Hematopoietic multipotent progenitor cell treated with erythropoietin and hydrocortisone succinate and interleukin-3 and kit ligand, for 6 days (in vitro differentiated cells): ENCODE results near the gene TMEM163.
"Not testable (repeated sequence)": the region's sequence is repeated elsewhere in the genome, so short reads cannot be mapped to it uniquely, and the experiment has no call there.

ENCODE experiments used
- DNase-seq: peaks from one replicate; pipeline ENCODE4 v3.0.0-alpha.2; 2015

The TMEM163 gene

DNA sequence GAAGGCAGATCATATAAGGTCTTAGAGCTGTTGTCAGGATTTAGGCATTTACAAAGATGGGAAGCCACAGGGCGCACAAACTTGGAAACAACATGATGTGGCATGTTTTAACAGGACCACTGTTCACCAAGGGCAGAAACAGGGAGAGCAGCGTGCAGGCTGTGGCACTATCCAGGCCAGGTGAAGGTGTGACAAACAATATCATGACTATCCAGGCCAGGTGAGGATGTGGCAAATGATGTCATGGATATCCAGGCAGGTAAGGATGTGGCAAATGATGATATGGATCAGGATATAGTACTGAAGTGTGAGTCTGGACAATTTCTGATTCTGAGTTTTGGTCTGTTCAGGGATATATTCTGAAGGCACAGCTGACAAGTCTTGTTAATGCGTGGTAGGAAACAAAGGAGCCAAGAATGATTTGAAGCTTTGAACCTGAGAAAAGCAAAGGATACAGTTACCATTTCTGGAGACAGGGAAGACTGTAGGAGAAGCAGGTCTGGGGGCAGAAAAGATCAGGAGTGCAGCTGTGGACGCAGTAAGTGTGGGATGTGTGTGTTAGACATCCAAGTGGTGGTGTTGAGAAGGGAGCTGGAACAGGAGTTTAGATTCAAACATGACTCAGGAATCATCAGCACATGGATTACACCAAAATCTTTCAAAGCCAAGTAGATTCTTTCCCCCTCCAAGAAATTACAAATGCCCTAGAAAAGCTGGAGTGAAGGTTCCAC lies 205.9 kb downstream of the TMEM163 start:
- DNase-seq, result no peak

DNA sequence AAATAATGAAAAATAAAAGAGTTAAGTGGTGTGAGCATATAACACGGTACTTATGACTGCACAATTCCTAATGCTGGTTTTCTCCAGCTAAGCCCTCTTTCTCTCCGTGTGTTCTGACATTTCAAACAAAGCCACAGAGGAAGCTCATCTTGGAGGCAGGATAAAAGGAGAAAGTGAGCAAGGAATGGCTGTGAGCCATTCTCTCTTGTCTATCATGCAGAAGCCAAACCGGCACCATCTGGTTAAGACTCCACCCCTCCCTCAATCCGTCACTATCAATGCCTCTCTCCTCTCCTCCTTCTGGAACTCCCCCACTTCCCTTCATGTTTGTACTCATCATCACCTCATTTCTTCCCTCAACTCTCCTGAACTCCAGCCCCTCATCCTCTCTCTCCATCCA lies 210.4 kb downstream of the TMEM163 start:
- no peak for DNase-seq

DNA sequence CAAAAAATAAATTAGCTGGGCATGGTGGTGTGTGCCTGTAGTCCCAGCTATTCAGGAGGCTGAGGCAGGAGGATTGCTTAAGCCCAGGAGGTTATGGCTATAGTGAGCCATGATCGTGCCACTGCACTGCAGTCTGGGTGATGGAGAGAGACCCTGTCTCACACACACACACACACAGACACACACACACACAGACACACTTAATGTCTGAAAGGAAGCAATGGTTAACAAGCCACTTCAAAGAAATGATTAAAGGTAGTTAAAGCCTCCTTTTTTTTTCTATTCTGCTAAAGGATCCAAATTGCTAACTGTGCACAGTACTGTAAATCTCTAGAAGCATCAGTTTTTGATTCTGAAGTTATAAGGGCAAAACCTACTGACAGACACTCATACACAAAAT lies 211.1 kb downstream of the TMEM163 start:
- DNase-seq, result no peak

DNA sequence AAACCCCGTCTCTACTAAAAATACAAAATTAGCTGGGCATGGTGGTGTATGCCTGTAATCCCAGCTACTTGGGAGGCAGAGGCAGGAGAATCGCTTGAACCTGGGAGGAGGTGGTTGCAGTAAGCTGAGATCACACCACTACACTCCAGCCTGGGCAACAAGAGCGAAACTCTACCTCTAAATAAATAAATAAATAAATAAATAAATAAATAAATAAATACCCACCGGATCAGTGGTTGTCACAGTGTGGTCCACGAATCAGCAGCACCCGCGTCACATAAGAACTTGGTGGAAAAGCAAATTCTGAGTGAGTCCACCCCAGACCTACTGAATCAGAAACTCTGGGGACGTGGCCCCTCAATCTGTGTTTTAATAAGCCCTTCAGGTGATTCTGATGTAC lies 211.6 kb downstream of the TMEM163 start:
- not testable (repeated sequence) for DNase-seq

DNA sequence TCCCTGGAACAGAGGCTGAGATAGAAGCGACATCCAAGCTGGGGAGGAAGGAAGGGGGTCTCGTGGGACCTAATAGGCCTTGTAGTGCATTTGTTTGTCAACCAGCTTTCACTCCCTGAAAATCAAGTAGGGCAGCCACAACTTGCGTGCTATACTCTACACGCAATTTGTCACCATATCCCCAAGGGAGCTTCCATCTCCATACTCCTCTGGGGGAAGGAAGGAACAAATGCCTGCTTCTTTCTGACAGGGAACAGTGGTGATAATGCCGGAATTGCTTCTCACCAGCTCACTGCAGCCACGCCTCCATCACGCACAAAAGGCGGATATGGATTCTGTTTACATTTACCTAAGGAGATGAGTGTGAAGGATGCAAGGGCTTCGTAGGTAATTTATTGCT lies 213.4 kb downstream of the TMEM163 start:
- no peak for DNase-seq

DNA sequence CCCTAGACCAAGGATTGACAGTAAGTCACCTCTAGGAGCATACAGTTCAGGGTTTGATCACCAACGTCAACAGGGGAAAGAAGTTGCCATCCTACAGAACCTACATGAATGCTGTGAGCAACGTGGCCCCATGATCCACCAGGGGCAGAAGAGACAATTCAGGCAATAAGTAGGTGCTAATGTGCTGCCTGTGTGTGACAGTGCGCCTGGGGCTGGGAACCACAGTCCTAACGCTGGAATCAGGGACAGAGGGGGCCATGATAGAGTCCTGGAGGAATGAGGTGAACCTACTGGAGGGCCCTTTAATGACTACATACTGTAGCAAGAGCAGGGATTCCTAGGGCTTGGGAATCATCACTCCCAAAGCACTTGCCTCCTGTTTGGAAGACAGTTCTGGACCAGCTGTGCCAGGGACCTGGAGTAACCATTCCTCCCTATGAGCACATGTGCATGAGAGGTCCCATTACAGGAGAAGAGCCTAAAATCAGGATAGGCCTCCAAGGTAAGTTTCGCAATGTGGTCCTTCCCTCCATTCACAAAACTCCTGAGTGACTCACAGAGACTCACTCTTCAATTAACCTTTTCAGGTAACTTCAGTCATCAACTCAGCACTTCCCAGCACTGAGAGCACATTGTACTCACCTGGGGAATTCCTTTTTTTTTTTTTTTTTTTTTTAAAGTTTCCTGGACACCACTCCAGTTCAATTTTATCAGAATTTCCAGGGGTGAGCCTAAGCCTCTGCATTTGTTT lies 214.0 kb downstream of the TMEM163 start:
- DNase-seq, result no peak

DNA sequence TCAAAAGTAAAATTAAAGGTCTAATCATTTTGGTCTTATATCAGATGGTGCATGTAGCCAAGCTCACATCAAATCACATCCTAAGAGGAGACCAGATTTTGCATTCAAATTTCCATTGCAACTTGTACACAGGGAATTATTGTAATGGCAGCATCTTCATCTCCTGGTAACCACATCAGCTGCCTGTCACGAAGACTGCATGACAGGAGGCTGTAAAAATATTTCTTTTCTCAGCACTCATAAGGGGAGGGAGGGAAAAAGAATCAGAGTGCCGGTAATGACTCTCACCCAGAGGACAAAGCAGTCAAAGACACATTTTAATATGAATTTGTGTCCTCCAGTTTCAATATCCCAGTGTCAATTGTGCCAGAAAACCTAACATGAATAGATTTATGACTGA lies 216.7 kb downstream of the TMEM163 start:
- no peak for DNase-seq

DNA sequence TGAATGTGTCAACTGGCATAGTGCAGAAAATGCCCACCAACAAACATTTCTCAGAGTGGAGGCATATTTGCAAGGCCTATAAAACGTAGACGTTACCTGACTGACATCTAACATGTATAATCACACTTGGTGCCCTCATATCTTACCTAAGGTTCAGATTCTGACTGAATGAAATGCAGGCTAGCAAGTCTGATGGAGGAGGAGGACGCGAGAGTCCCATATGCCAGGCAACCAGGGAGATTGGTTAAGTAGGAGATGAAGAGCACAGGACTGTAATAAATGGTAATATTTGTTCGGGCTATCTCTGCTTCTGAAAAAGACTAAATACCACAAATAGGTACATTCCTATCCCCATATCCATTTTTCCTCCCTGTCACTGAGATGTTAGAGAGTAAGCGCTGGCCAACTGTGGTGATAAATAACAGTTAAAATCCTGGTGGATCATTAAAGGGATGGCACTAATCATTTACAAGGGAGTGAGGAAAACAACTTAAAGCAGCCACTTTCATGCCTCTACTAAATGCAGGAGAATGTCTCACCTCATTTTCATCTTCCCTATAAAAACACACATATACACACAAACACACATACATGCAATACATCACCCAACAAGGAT lies 217.2 kb downstream of the TMEM163 start:
- no peak for DNase-seq

DNA sequence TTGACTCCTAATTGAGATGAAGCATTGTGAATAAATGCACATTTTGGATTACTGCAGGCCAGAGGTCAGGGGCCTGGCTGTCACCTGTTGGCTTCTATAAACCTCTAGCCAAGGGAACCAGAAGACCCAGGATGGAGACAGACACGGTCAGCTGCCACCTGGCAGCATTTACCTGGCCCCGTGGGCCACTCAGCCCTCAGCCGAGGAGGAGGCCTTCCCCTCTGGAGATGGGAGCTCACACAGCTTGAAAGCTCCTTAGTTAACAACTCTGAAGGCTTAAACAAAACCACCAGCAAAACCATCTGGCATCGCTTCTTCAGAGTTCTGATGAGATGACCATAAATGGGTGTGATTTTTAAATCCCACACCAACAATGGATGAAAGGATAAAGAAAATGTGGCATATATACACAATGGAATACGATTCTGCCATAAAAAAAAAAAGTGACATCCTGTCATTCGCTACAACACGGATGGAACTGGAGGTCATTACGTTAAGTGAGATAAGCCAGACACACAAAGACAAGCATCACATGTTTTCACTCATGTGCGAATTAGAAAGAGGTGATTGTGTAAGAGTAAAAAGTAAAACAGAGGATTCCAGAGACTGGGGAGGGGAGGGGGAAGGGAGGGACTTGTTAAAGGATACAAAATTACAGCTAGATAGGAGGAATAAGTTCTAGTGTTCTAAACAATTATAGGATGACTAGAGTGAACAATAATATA lies 218.4 kb downstream of the TMEM163 start:
- no peak for DNase-seq

DNA sequence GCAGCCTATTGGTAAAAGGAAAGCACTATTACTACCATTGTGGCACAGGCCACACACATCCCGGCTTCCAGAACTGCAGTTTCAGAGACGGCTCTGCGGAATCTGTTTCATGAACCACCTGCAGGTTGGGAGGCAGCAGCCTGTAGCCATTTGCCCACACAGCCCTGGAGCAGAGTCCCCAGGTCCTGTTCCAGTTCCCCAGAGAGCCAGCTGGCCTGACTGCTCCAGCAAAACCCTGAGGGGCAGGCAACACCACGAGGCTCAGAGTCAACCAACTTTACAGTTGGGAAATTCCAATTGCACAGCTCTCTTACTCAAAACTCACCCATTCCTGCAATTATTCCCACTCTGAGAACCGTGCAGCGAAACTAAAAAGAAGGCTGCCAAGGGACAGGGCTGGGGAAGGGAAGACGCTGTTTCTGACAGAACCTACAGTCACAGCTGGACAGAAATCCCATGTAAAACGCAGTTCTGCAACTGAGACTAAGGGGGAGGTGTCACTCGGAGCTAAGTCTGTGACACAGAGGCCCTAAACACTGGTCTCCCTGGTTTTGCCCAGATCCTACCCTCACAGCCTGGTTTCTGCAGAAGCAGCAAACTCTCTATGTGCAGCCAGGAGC lies 219.4 kb downstream of the TMEM163 start:
- no peak for DNase-seq

DNA sequence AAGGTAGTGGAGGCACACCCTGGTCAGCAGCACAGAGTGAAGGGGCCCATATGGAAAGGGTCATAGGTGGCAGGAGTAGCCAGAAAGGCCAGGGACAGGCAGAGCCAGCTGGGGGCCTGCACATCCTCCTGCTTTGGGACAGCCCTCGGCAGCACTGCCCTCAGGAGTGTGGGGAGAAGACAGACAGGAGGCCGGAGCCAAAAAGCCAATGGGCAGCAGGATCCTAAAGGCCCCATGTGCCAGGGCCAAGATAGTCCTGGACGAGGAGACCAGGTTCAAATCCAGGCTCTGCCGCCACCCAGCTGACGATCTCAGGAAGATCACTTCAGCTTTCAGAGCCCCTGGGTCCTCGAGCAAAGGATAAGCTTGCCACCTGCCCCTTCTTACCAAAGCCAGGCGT lies 220.1 kb downstream of the TMEM163 start:
- DNase-seq, result no peak

DNA sequence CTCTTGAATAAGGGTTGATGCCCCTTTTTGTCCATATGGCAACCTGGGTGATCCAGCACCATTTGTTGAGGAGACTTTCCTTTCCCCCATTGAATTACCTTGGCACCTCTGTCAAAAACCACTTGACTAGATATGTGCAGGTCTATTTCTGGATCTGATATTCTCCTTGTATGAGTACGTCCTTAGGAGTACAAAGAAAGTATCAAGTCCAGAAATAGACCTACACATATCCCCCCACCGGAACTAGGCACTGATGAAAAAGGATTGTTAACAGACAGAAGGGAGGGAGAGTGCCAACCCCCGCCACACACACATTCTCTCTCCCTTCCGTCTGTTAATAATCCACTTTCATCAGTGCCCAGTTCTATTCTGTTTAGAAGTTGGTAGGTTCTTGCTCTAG lies 225.0 kb downstream of the TMEM163 start:
- DNase-seq, result no peak

DNA sequence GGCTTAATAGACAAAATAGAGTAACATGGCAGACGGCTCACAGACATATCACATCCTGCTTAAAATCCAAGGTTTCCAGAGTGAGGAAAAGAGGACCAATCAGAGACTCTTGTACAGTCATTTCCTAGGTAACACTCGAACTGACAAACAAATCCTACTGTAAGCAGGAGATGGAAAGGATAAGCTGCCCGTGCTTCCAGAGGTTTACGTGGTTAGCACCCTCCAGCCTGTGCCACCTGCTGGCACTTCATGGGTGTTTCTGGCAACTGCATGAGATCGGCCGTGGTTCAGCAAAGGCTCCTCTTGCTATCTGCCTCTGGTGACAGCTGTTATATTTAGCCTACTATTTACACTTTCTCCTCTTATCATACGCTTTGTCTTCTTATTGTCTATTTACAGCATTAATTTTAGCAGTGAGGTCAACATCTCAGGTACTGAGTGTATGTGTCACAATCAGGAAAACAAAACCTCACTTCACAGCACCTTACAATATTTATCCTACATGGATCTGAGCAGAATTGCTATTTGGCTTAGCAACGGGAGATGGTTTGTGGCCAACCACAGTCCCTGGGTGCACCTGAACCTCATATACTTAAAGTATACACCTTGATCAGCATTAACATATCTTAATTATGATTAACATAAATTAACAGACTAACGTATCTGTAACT lies 226.9 kb downstream of the TMEM163 start:
- DNase-seq, result peak; percentile 14

DNA sequence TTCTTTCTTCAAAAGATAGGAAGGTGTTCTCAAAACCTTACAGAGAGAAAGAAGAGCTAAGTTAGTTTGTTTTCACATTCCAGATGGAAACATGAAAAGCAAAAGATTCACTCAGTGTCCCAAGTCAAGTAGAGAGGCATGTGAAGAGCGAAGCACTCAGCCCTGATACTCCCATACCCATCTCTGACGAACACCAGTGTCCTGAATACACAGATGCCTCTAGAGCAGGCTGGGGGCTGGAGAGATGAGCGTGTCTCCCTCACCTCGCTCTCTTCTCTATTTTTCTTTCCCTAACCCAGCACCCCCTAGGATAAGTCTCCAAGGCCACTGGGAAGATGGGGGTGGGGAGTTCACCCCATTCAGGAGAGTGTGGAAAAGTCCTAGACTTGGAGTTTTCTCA lies 227.8 kb downstream of the TMEM163 start:
- no peak for DNase-seq

DNA sequence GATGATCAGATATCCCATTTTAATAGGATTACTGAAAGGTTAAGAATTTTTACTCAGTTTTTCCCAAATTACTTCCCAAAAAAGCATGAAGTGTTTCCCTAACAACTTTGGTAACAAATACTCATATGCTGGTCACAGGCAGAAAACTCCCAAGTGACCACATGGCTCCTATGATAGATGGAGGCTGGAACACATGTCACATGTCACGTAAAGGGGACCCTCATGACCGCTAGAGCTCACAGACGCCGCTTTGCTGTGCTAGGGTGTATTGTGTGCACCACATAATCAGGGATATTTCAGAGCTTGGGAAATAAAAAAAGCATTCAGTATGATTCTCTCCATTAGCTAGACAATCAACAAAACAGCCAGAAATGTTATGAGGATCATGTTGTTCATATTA lies 228.2 kb downstream of the TMEM163 start:
- DNase-seq, result no peak

DNA sequence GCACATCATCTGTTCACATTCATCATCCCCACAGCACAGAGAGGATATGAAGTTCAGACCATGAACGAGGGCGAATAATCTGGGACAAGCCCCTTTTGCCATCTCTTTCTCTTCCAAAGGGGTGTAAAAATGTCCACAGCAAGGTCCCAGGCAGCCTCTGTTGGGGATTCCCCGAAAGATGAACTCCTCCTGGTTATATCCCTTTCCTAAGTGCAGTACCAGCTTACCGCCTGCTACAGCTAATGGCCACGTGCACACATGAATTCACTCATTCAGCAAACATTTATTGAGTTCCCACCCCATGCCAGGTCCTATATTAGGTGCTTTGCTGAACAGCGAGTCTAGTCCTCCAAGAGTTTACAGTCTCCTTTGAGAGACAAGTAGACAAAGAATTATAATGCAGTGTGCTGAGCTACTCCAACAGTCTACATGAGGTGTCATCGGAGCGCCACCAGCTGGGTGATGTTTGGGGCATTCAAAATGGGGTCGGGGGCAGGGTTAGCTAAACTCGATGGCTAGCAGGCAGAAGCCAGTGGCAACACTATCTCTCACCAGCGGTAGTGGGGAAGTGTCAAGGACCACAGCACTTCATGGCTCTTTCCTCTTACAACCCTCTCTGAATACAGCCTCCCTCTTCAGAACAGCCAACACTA lies 228.9 kb downstream of the TMEM163 start:
- DNase-seq, result no peak

DNA sequence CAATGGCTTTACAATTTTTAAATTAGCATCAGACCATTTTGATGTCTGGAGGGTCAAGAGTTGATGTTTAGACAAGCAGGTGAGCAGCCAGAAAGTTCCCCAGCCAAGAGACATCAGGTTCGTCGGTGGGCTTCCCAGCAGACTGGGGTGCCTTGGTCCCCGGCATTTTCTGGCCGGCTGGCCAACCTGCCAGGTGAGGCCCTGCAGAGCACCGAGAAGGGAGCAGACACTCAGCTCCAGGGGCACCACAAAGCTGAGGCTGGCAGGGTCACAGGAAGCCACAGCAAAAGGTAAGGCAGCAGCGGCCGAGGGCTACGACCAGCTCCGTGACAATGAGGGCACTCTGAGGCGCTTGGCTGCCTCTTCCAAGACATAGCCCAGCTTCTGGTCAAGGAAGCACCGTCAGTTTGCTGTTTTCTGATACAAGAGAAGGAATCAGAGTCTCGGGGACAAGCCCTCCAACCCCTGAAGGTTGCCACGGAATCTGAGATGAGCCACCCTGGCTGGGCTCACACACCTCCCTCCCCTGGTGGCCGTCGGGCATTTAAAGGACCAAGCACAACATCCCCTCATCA lies 235.9 kb downstream of the TMEM163 start:
- no peak for DNase-seq

DNA sequence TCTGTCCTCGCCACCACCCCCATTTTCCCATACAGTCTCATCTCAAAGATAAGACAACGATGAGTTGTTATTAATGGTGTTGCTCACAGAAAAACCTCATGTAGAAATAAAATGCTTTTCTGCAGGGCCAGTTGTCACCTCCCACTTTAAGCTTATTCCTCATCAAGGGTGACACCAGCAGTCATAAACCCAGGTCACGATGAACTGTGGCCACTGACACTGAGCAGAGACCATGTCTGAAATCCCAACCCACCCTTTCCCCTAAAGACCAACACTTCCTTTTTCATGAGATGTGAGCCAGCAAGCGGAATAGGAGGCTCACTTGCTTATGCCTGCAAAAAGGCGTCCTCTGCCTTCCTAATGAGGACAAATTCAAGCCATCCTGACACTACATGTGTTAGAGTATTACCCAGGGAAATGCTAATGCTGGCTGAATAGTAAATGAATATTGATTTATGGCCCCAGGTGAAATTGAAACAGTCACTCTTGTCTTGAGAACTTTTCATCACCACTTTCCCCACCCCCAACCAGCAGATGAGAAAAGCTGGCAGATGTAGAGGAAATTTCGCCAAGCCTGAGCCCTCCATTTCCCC lies 236.6 kb downstream of the TMEM163 start:
- no peak for DNase-seq

DNA sequence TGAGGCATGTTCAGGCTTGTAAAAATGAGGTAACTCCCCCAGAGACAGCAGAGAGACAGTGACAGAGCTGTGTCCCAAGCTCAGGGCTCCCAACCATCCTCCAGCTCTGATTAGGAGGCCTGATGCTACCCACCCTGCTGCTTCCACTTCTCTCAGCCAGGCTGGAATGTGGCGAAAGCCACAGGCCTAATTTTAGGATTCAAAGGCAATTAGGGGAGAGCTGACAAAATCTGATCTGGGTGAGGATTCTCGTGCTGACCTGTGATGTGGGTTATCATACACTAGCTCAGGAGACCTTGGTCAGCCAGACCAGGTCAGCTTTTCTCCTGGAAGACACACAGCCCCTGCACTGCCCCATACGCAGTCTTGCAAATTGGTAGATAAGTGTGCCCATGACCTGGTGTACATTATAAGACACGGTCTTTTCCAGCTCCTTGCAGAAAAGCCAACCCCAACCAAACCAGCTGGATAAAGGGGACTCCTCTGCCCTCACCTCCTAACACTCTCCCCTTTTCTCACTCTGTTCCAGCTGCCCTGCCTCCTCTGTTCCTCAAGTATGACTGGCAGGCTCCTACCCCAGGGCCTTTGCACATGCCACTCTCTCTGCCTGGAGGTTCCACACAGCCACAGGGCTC lies 239.0 kb downstream of the TMEM163 start:
- no peak for DNase-seq

DNA sequence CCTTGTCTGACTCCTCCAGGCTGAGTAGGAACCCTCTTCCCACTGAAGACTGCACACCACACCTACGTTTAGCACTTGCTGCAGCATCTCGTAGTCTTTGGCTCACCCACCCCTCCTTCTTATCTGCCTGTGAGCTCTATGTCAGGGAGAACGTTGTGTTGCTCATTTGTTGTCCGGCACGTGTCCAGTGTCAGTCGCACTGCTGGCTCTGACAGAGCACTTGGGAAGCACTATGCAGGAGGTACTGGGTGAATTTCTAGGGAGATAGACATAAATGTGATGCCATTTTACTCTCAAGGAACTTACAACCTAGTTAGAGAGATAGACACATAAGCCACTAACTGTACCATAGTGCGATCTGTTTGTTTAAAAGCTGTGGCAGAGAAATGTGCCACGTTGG lies 241.8 kb downstream of the TMEM163 start:
- DNase-seq, result not testable (repeated sequence)
